GM23338 (cell line): ENCODE measurements around the gene FAM163A.

Experiments
- CREB1 ChIP-seq: fragments of 250-450 bp; sonication (Bioruptor Pico); IDR thresholded peaks from 2 replicates; pipeline ENCODE4 v1.5.0; 2020; ENCODE audit warnings: low read depth, mild to moderate bottlenecking, moderate library complexity
- ETS1 ChIP-seq: IDR thresholded peaks from 2 replicates; pipeline ENCODE4 v1.6.1; 2016; ENCODE audit warnings: antibody characterized with exemption
- POLR2AphosphoS5 ChIP-seq: IDR thresholded peaks from 2 replicates; pipeline ENCODE4 v1.6.1; 2016; ENCODE audit warnings: antibody characterized with exemption, low read depth
- STAT1 ChIP-seq: IDR thresholded peaks from one replicate; pipeline ENCODE4 v1.6.1; 2016; ENCODE audit warnings: antibody characterized with exemption; ENCODE audit not compliant: unreplicated experiment
- TF ChIP-seq, protein P1 (sequence below), 2 experiments: fragments of 200-600 bp in 1 of 2; sonication (generic) in 1 of 2; conservative IDR thresholded peaks; 2 replicates each; pipeline versions ENCODE4 v1.5.1 to v1.6.1; 2016 to 2017; ENCODE audit warnings: antibody characterized with exemption in 2 of 2, low read depth in 2 of 2, mild to moderate bottlenecking in 2 of 2, moderate library complexity in 1 of 2
- TF ChIP-seq, protein P2 (sequence below): IDR thresholded peaks from one replicate; pipeline ENCODE4 v1.6.1; 2018; ENCODE audit warnings: antibody characterized with exemption; ENCODE audit not compliant: unreplicated experiment

GRCh38 chr1:179777731-179778130 is 34.6 kb downstream of the FAM163A start:
- TF ChIP-seq, protein P1, sequence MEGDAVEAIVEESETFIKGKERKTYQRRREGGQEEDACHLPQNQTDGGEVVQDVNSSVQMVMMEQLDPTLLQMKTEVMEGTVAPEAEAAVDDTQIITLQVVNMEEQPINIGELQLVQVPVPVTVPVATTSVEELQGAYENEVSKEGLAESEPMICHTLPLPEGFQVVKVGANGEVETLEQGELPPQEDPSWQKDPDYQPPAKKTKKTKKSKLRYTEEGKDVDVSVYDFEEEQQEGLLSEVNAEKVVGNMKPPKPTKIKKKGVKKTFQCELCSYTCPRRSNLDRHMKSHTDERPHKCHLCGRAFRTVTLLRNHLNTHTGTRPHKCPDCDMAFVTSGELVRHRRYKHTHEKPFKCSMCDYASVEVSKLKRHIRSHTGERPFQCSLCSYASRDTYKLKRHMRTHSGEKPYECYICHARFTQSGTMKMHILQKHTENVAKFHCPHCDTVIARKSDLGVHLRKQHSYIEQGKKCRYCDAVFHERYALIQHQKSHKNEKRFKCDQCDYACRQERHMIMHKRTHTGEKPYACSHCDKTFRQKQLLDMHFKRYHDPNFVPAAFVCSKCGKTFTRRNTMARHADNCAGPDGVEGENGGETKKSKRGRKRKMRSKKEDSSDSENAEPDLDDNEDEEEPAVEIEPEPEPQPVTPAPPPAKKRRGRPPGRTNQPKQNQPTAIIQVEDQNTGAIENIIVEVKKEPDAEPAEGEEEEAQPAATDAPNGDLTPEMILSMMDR (conservative IDR thresholded peaks at IDR 0.05; ENCODE audit: low read depth in 2 of 2): no peak
- TF ChIP-seq POLR2AphosphoS5: no peak
- no peak for TF ChIP-seq CREB1
- TF ChIP-seq STAT1: no peak
- TF ChIP-seq, protein P2, sequence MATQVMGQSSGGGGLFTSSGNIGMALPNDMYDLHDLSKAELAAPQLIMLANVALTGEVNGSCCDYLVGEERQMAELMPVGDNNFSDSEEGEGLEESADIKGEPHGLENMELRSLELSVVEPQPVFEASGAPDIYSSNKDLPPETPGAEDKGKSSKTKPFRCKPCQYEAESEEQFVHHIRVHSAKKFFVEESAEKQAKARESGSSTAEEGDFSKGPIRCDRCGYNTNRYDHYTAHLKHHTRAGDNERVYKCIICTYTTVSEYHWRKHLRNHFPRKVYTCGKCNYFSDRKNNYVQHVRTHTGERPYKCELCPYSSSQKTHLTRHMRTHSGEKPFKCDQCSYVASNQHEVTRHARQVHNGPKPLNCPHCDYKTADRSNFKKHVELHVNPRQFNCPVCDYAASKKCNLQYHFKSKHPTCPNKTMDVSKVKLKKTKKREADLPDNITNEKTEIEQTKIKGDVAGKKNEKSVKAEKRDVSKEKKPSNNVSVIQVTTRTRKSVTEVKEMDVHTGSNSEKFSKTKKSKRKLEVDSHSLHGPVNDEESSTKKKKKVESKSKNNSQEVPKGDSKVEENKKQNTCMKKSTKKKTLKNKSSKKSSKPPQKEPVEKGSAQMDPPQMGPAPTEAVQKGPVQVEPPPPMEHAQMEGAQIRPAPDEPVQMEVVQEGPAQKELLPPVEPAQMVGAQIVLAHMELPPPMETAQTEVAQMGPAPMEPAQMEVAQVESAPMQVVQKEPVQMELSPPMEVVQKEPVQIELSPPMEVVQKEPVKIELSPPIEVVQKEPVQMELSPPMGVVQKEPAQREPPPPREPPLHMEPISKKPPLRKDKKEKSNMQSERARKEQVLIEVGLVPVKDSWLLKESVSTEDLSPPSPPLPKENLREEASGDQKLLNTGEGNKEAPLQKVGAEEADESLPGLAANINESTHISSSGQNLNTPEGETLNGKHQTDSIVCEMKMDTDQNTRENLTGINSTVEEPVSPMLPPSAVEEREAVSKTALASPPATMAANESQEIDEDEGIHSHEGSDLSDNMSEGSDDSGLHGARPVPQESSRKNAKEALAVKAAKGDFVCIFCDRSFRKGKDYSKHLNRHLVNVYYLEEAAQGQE: no peak
- no peak for TF ChIP-seq ETS1
